Activated CD4-positive, alpha-beta T cell treated with anti-CD3 and anti-CD28 coated beads for 1 hour (primary cell): ENCODE results near the gene MALL.
"Not testable (repeated sequence)": the region's sequence is repeated elsewhere in the genome, so short reads cannot be mapped to it uniquely, and the experiment has no call there.

Source experiments
- DNase-seq: peaks from one replicate; pipeline ENCODE4 v3.0.0-alpha.2; 2020

Gene MALL

GRCh38 chr2:110120171-110121051 is 4.8 kb upstream of the MALL start:
- DNase-seq, result no peak

GRCh38 chr2:110116033-110116710 is 550 bp upstream of the MALL start:
- no peak for DNase-seq

- no peak for DNase-seq
Observed at GRCh38 chr2:110114831-110115255, 779 bp downstream of the MALL start.

- no peak for DNase-seq
Observed at GRCh38 chr2:110113961-110114591, 1.5 kb downstream of the MALL start.

- not testable (repeated sequence) for DNase-seq
Observed at GRCh38 chr2:110108291-110108690, 7.3 kb downstream of the MALL start.

- no peak for DNase-seq
Observed at GRCh38 chr2:110107092-110108079, 8.2 kb downstream of the MALL start.

GRCh38 chr2:110106642-110107041 is 9.0 kb downstream of the MALL start:
- no peak for DNase-seq

- no peak for DNase-seq
Observed at GRCh38 chr2:110105608-110106467, 9.8 kb downstream of the MALL start.

GRCh38 chr2:110105183-110105582 is 10.4 kb downstream of the MALL start:
- no peak for DNase-seq

- DNase-seq, result no peak
Observed at GRCh38 chr2:110104025-110104771, 11.4 kb downstream of the MALL start.

- DNase-seq, result no peak
Observed at GRCh38 chr2:110103061-110103961, 12.3 kb downstream of the MALL start.

- DNase-seq, result no peak
Observed at GRCh38 chr2:110101901-110102803, 13.5 kb downstream of the MALL start.

- no peak for DNase-seq
Observed at GRCh38 chr2:110101280-110101844, 14.3 kb downstream of the MALL start.

- DNase-seq, result not testable (repeated sequence)
Observed at GRCh38 chr2:110100880-110101279, 14.7 kb downstream of the MALL start.

GRCh38 chr2:110100480-110100879 is 15.1 kb downstream of the MALL start:
- DNase-seq, result no peak

GRCh38 chr2:110099471-110100225 is 16.0 kb downstream of the MALL start:
- no peak for DNase-seq

GRCh38 chr2:110099038-110099425 is 16.6 kb downstream of the MALL start:
- DNase-seq, result no peak
